Osteoblast (primary cell): Measurements from ENCODE around the gene ZNF76. TPM values are rescaled to one million over a fixed set of nuclear protein-coding genes. Genes with fewer than 3 reads are reported as not detected.
"Not testable (repeated sequence)": the region's sequence is repeated elsewhere in the genome, so short reads cannot be mapped to it uniquely, and the experiment has no call there.

ENCODE experiments used
- DNase-seq: peaks from one replicate; pipeline ENCODE4 v3.0.0; 2011; ENCODE audit warnings: low spot score, mixed read lengths; ENCODE audit not compliant: insufficient read length; ENCODE audit errors: missing footprints
- H2AFZ ChIP-seq: 2 replicates; pipeline ENCODE4 v1.6.0; 2011; ENCODE audit warnings: mild to moderate bottlenecking, low read length
- H3K27ac ChIP-seq: 2 replicates; pipeline ENCODE4 v1.5.1; 2011; ENCODE audit warnings: mild to moderate bottlenecking, low read depth, low read length, moderate library complexity
- H3K27me3 ChIP-seq: 2 replicates; pipeline ENCODE4 v1.6.0; 2012; ENCODE audit warnings: mild to moderate bottlenecking, control low read depth, inconsistent platforms, low read length, moderate library complexity; ENCODE audit not compliant: insufficient read depth
- H3K36me3 ChIP-seq: 2 replicates; pipeline ENCODE4 v1.5.1; 2011; ENCODE audit warnings: mild to moderate bottlenecking, low read length, control low read depth, moderate library complexity; ENCODE audit not compliant: insufficient read depth
- H3K4me1 ChIP-seq: 2 replicates; pipeline ENCODE4 v1.5.1; 2011; ENCODE audit warnings: mild to moderate bottlenecking, low read length, control low read depth, moderate library complexity; ENCODE audit not compliant: insufficient read depth
- H3K4me2 ChIP-seq: 2 replicates; pipeline ENCODE4 v1.6.0; 2011; ENCODE audit warnings: mild to moderate bottlenecking, low read length; ENCODE audit not compliant: insufficient read depth
- H3K4me3 ChIP-seq: fragments of 200-600 bp; sonication (generic); 3 replicates; pipeline ENCODE4 v1.5.1; 2012; ENCODE audit warnings: mild to moderate bottlenecking, low read length, inconsistent platforms; ENCODE audit not compliant: insufficient read depth
- H3K79me2 ChIP-seq: 2 replicates; pipeline ENCODE4 v1.6.0; 2012; ENCODE audit warnings: mild to moderate bottlenecking, low read length, control low read depth, inconsistent platforms; ENCODE audit not compliant: insufficient read depth
- H3K9me3 ChIP-seq: 2 replicates; pipeline ENCODE4 v1.5.1; 2011; ENCODE audit warnings: low read depth, low read length, control low read depth
- H4K20me1 ChIP-seq: 2 replicates; pipeline ENCODE4 v1.6.0; 2012; ENCODE audit warnings: mild to moderate bottlenecking, low read length, control low read depth; ENCODE audit not compliant: insufficient read depth
- total RNA-seq: library from RNA; depleted of rRNA; stranded (reverse); fragments of >200 nt; gene quantifications from 2 replicates; pipeline ENCODE4 v1.2.3, GENCODE V29; 2012
- TF ChIP-seq, protein P1 (sequence below): IDR thresholded peaks from 2 replicates; pipeline ENCODE4 v1.5.1; 2011; ENCODE audit warnings: mild to moderate bottlenecking, low read depth, low read length, moderate library complexity; ENCODE audit errors: extremely low read depth

Gene ZNF76
- total RNA-seq, 1 donor = 19.9 TPM

- H3K9me3 ChIP-seq = no peaks in the 10 kb centered on the region
- H2AFZ ChIP-seq = peak overlapping the region; percentile 60
- H3K36me3 ChIP-seq = no peaks in the 10 kb centered on the region
- DNase-seq = peak; percentile 93
- H3K27ac ChIP-seq = no peak overlapping the region
- H3K4me3 ChIP-seq = no peak overlapping the region
- TF ChIP-seq, protein P1, sequence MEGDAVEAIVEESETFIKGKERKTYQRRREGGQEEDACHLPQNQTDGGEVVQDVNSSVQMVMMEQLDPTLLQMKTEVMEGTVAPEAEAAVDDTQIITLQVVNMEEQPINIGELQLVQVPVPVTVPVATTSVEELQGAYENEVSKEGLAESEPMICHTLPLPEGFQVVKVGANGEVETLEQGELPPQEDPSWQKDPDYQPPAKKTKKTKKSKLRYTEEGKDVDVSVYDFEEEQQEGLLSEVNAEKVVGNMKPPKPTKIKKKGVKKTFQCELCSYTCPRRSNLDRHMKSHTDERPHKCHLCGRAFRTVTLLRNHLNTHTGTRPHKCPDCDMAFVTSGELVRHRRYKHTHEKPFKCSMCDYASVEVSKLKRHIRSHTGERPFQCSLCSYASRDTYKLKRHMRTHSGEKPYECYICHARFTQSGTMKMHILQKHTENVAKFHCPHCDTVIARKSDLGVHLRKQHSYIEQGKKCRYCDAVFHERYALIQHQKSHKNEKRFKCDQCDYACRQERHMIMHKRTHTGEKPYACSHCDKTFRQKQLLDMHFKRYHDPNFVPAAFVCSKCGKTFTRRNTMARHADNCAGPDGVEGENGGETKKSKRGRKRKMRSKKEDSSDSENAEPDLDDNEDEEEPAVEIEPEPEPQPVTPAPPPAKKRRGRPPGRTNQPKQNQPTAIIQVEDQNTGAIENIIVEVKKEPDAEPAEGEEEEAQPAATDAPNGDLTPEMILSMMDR = peak; percentile 72
- H3K4me1 ChIP-seq = no peaks in the 10 kb centered on the region
- H3K79me2 ChIP-seq = no peaks in the 10 kb centered on the region
- H4K20me1 ChIP-seq = no peaks in the 10 kb centered on the region
- H3K27me3 ChIP-seq = no peaks in the 10 kb centered on the region
- no peak overlapping the region for H3K4me2 ChIP-seq
Observed at GRCh38 chr6:35327349-35328027, 68.0 kb downstream of the ZNF76 start.

DNA sequence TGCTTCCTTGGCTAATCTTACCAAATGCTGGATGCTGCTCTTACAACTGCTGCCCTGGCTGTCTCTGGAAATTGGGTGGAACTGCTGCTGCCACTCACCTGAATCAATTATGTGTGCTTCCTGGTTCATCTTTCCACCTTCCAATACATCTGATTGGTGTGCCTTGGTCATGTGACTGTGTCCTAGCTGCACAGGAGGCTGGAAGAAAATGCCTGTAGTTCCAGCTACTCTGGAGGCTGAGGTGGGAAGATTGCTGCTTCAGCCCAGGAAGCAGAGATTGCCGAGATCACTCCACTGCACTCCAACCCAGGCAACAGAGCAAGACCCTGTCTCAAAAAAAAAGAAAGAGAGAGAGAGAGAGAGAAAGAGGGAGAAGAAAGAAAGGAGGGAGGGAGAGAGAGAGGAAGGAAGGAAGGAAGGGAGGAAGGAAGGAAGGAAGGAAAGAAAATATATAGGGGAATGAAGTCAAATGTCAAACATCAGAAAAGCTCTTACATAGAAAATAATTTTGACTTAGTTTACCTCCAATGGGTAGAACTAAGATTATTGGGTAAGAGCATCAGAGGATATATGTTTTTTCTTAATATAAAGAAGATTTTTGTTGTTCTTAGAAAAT, 68.7 kb downstream of the ZNF76 start:
- H3K79me2 ChIP-seq = no peaks in the 10 kb centered on the region
- TF ChIP-seq, protein P1 = no peak
- H3K9me3 ChIP-seq = no peaks in the 10 kb centered on the region

DNA sequence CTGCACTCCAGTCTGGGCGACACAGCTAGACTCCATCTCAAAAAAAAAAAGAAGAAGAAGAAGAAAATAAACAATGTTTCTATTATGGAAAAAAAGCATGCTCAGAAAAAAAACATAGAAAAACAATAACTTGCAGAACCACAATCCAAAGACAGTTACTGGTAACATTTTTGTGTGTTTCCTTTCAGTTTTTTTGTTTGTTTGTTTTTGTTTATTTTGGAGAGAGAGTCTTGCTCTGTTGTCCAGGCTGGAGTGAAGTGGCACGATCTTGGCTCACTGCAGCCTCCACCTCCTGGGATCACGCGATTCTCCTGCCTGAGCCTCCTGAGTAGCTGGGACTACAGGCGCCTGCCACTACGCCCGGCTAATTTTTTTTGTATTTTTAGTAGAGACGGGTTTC, 69.4 kb downstream of the ZNF76 start:
- H3K9me3 ChIP-seq, H4K20me1 ChIP-seq, DNase-seq, H3K27ac ChIP-seq, H3K4me3 ChIP-seq, H3K36me3 ChIP-seq, H3K79me2 ChIP-seq, H2AFZ ChIP-seq, H3K4me1 ChIP-seq, H3K4me2 ChIP-seq, H3K27me3 ChIP-seq: not testable (repeated sequence)

More for the DNA sequence above, 68.7 kb downstream of the ZNF76 start:
- Histone ChIP-seq H3K4me3 (no peak overlapping the region), H4K20me1 (no peaks in the 10 kb centered on the region), H3K4me2 (no peak overlapping the region), H3K27me3 (no peaks in the 10 kb centered on the region), H3K27ac (no peak overlapping the region), H3K4me1 (no peaks in the 10 kb centered on the region), H2AFZ (no peak overlapping the region), H3K36me3 (no peaks in the 10 kb centered on the region)
- DNase-seq = no peak

GRCh38 chr6:35330541-35331119, 71.1 kb downstream of the ZNF76 start:
- Histone ChIP-seq H3K27me3 (no peaks in the 10 kb centered on the region), H3K79me2 (no peaks in the 10 kb centered on the region), H3K4me1 (no peaks in the 10 kb centered on the region), H3K4me3 (no peak overlapping the region), H4K20me1 (no peaks in the 10 kb centered on the region), H3K36me3 (no peaks in the 10 kb centered on the region), H3K9me3 (no peaks in the 10 kb centered on the region), H2AFZ (no peak overlapping the region), H3K27ac (no peak overlapping the region), H3K4me2 (no peak overlapping the region)
- DNase-seq = no peak
- TF ChIP-seq, protein P1 = no peak
